Measurements from ENCODE around the gene UCK1.

Gene UCK1

DNA sequence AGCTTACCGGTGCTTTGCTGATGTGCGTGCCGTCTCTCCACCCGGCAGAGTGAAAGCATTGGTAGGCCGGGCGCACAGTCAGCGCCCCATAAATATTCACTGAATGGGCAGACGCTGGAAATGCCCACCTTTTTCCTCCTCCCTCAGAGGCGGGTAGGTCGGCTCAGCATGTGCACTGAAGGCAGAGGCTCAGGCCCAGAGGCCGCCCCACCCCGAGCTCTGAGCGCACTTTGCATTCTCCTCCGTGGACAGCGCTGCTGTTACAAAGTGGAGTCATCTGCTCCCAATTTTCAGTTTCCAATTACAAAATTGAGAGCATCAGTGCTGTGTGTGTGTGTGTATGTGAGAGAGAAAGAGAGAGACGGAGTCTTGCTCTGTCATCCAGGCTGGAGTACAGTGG is 10.6 kb downstream of the UCK1 start:
- H4K20me1 ChIP-seq (ENCODE audit: low read depth, low read length): no peaks in the 10 kb centered on the region
- no peaks in the 10 kb centered on the region for H3K27me3 ChIP-seq (ENCODE audit: low read length)
- H3K9me2 ChIP-seq (replicated peaks; ENCODE audit: insufficient read depth, low read length): no peaks in the 10 kb centered on the region
- no peak overlapping the region for H3K4me2 ChIP-seq (ENCODE audit: low read depth, low read length, poor library complexity, severe bottlenecking)
- H3K36me3 ChIP-seq (ENCODE audit: low read length): peaks cover 1% of the 10 kb centered on the region; the same call in 1 of the 2 replicates
- no peak for TF ChIP-seq EZH2phosphoT487 (conservative IDR thresholded peaks at IDR 0.05; ENCODE audit: low read length)
- TF ChIP-seq, protein P1, sequence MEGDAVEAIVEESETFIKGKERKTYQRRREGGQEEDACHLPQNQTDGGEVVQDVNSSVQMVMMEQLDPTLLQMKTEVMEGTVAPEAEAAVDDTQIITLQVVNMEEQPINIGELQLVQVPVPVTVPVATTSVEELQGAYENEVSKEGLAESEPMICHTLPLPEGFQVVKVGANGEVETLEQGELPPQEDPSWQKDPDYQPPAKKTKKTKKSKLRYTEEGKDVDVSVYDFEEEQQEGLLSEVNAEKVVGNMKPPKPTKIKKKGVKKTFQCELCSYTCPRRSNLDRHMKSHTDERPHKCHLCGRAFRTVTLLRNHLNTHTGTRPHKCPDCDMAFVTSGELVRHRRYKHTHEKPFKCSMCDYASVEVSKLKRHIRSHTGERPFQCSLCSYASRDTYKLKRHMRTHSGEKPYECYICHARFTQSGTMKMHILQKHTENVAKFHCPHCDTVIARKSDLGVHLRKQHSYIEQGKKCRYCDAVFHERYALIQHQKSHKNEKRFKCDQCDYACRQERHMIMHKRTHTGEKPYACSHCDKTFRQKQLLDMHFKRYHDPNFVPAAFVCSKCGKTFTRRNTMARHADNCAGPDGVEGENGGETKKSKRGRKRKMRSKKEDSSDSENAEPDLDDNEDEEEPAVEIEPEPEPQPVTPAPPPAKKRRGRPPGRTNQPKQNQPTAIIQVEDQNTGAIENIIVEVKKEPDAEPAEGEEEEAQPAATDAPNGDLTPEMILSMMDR (IDR thresholded peaks at IDR 0.05; ENCODE audit: insufficient read depth, low read length, poor library complexity, severe bottlenecking): no peak
- H3F3A ChIP-seq (ENCODE audit: insufficient read depth): 0 out of 2 replicates have a peak, but pooled peaks cover 5% of the 10 kb centered on the region
- no peak overlapping the region for H3K4me3 ChIP-seq (ENCODE audit: insufficient read depth, low read length, poor library complexity, severe bottlenecking)
- no peak overlapping the region for H3K9ac ChIP-seq (ENCODE audit: low read length)
- no peak overlapping the region for H2AFZ ChIP-seq (ENCODE audit: low read depth, low read length, severe bottlenecking)
- H3K79me2 ChIP-seq (ENCODE audit: insufficient read depth, low read length): no peaks in the 10 kb centered on the region
- no peak overlapping the region for H3K27ac ChIP-seq (ENCODE audit: low read depth, low read length)
- H3K9me3 ChIP-seq (ENCODE audit: insufficient read depth, low read length): no peaks in the 10 kb centered on the region

DNA sequence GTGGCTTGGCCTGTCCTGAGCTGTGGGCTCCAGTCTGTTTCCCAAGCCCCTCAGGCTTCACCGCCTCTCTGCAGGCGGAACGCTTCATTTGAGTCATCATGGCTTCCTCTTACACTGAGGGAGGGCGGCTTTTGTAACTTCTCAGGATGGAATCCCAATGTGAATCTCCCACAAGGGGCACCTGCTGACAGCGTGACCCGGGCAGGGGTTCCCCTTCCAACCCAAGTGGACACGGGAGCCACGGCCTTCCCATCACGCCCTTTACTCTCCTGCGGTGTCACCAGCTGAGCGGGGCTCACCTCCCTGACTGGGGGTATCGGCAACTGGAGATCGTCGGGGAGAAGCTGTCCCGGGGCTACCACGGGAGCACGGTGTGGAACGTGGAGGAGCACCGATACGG is 12.5 kb downstream of the UCK1 start:
- Histone ChIP-seq H3K9me3 (ENCODE audit: insufficient read depth, low read length) (no peaks in the 10 kb centered on the region), H2AFZ (ENCODE audit: low read depth, low read length, severe bottlenecking) (no peak overlapping the region), H3K9ac (ENCODE audit: low read length) (no peak overlapping the region), H3K79me2 (ENCODE audit: insufficient read depth, low read length) (no peaks in the 10 kb centered on the region), H4K20me1 (ENCODE audit: low read depth, low read length) (no peaks in the 10 kb centered on the region), H3F3A (ENCODE audit: insufficient read depth) (0 out of 2 replicates have a peak, but pooled peaks cover 6% of the 10 kb centered on the region), H3K4me3 (ENCODE audit: insufficient read depth, low read length, poor library complexity, severe bottlenecking) (no peak overlapping the region), H3K4me2 (ENCODE audit: low read depth, low read length, poor library complexity, severe bottlenecking) (no peak overlapping the region), H3K27me3 (ENCODE audit: low read length) (no peaks in the 10 kb centered on the region), H3K27ac (ENCODE audit: low read depth, low read length) (no peak overlapping the region), H3K9me2 (replicated peaks; ENCODE audit: insufficient read depth, low read length) (no peaks in the 10 kb centered on the region), H3K36me3 (ENCODE audit: low read length) (peaks cover 6% of the 10 kb centered on the region)
- TF ChIP-seq EZH2phosphoT487 (conservative IDR thresholded peaks at IDR 0.05; ENCODE audit: low read length): no peak
- TF ChIP-seq, protein P1 (IDR thresholded peaks at IDR 0.05; ENCODE audit: insufficient read depth, low read length, poor library complexity, severe bottlenecking): no peak

DNA sequence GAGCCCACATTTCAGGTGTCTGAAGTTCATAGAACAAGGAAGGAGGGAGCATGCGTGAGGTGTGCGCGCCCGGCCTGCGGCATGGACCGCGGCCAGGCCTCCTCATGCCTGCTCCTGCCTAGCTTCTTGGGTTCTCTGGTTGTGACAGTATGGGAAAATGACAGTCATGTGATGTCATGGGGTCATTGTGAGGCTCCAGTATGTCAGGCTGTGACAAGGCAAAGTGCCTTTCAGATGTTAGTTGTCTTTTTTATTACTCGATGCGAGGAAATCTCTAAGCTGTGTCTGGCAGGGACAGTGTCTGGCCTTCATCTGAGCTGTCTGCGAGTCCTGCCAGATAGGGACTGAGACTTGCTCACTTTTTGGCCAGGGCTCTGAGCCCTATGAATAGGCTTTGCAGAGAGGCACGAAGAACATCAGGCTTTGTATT is 13.3 kb downstream of the UCK1 start:
- no peaks in the 10 kb centered on the region for H3K79me2 ChIP-seq (ENCODE audit: insufficient read depth, low read length)
- no peak overlapping the region for H3K9ac ChIP-seq (ENCODE audit: low read length)
- H3K36me3 ChIP-seq (ENCODE audit: low read length): peaks cover 6% of the 10 kb centered on the region
- no peak overlapping the region for H3K4me3 ChIP-seq (ENCODE audit: insufficient read depth, low read length, poor library complexity, severe bottlenecking)
- H3K9me3 ChIP-seq (ENCODE audit: insufficient read depth, low read length): no peaks in the 10 kb centered on the region
- H3K4me2 ChIP-seq (ENCODE audit: low read depth, low read length, poor library complexity, severe bottlenecking): no peak overlapping the region
- no peaks in the 10 kb centered on the region for H3K27me3 ChIP-seq (ENCODE audit: low read length)
- TF ChIP-seq, protein P1 (IDR thresholded peaks at IDR 0.05; ENCODE audit: insufficient read depth, low read length, poor library complexity, severe bottlenecking): no peak
- no peak for TF ChIP-seq EZH2phosphoT487 (conservative IDR thresholded peaks at IDR 0.05; ENCODE audit: low read length)
- H3K27ac ChIP-seq (ENCODE audit: low read depth, low read length): no peak overlapping the region
- 0 out of 2 replicates have a peak, but pooled peaks cover 6% of the 10 kb centered on the region for H3F3A ChIP-seq (ENCODE audit: insufficient read depth)
- no peaks in the 10 kb centered on the region for H4K20me1 ChIP-seq (ENCODE audit: low read depth, low read length)
- H2AFZ ChIP-seq (ENCODE audit: low read depth, low read length, severe bottlenecking): no peak overlapping the region
- H3K9me2 ChIP-seq (replicated peaks; ENCODE audit: insufficient read depth, low read length): no peaks in the 10 kb centered on the region
